ENCODE data around the gene RAI14.

DNA sequence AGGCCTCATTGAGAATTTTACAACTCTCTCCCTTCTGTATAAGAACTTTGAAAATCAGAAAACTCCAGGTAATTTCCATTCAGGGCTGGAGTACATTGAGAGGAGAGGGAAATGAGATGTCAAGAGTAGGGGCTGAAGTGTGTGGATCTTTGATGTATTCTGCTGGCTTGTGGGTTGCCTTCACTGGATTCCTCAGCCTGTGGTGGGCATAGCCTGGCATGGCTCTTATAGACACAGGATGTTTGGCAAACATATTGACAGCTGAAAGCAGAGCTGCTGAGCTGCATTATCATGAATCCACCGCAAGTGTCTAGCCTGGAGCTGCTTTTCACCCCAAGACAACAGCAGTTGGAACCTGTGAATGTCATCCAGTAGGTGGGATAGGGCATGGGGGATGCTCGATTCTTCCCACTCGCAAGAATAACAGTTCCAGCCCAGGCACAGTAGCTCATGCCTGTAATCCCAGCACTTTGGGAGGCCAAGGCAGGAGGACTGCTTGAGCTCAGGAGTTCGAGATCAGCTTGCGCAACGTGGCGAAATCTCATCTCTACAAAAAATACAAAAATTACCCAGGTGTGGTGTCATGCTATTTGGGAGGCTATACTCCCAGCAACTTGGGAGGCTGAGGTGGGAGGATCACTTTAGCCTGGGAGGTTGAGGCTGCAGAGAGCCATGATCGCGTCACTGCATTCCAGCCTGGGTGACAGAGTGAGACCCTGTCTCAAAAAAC is 146.9 kb downstream of the RAI14 start:
- TF ChIP-seq, protein P1, sequence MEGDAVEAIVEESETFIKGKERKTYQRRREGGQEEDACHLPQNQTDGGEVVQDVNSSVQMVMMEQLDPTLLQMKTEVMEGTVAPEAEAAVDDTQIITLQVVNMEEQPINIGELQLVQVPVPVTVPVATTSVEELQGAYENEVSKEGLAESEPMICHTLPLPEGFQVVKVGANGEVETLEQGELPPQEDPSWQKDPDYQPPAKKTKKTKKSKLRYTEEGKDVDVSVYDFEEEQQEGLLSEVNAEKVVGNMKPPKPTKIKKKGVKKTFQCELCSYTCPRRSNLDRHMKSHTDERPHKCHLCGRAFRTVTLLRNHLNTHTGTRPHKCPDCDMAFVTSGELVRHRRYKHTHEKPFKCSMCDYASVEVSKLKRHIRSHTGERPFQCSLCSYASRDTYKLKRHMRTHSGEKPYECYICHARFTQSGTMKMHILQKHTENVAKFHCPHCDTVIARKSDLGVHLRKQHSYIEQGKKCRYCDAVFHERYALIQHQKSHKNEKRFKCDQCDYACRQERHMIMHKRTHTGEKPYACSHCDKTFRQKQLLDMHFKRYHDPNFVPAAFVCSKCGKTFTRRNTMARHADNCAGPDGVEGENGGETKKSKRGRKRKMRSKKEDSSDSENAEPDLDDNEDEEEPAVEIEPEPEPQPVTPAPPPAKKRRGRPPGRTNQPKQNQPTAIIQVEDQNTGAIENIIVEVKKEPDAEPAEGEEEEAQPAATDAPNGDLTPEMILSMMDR (IDR thresholded peaks at IDR 0.05; ENCODE audit: low read depth, low read length) = no peak
- TF ChIP-seq EZH2phosphoT487 (IDR thresholded peaks at IDR 0.05; ENCODE audit: low read depth) = no peak

Measured in OCI-LY3 (cell line).